ENCODE results near the gene ELFN2.

DNA sequence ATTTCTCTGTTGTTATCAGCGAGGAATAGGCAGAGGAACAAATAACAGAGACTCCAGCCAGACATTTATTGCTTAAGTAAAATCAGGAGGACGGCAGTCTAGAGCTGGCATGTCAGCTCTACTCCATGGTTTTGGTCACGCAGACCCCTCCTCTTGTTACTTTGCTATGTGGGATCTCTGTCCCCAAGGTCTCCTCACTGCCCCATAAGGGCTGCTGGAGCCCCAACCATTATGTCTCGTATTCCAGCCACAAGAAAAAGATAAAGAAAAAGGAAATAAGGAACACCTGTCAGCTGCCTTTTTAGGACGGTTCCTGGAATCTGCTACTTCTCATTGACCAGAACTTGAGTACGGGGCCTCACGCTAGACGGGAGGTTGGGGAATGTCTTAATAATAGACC lies 70.4 kb downstream of the ELFN2 start:
- TF ChIP-seq CTCF (IDR thresholded peaks at IDR 0.05) (no peak), POLR2A (IDR thresholded peaks at IDR 0.05) (no peak)

Measured in right lobe of liver (tissue), 4 donors.